HCT116 (cell line): ENCODE results near the gene LRIT3. TPM values are rescaled to one million over a fixed set of nuclear protein-coding genes. Genes with fewer than 3 reads are reported as not detected.

ENCODE experiments used
- ATAC-seq: fragments of 200-7000 bp; cut with Tn5 transposase; 2 replicates; pipeline ENCODE4 v1.9.1; 2020; ENCODE audit warnings: mild to moderate bottlenecking, moderate library complexity
- BruUV-seq: library from RNA; stranded (reverse); fragments of 400-500 nt; replicated peaks from 2 replicates; lab custom pipeline; 2021; lab: Mats Ljungman, UMichigan
- CTCF ChIA-PET: fragments of 300-600 bp; sonication (Branson Sonifier 250); formaldehyde crosslinking; loops from one replicate; lab custom pipeline; 2021; ENCODE audit warnings: antibody characterized with exemption; lab: Charles Lee
- POLR2A ChIA-PET: fragments of 300-600, 350-600 bp; sonication (Branson Sonifier 250); formaldehyde crosslinking; loops from one replicate; lab custom pipeline; 2021; ENCODE audit warnings: antibody characterized with exemption; lab: Charles Lee
- RAD21 ChIA-PET, 2 experiments: fragments of 300-600 bp; sonication (Branson Sonifier 250); formaldehyde crosslinking; loops; one replicate each; lab custom pipeline; 2023; ENCODE audit warnings: low total read pairs in 2 of 2; ENCODE audit not compliant: uncharacterized antibody in 2 of 2, unreplicated experiment in 2 of 2, low non-redundant PET in 1 of 2; lab: Charles Lee
- DNase-seq: peaks from one replicate; pipeline ENCODE4 v3.0.0-alpha.2; 2010; ENCODE audit warnings: low read depth, low spot score
- H2AFZ ChIP-seq: fragments of 200-600 bp; shearing (Covaris generic), sonication (generic); 2 replicates; pipeline ENCODE4 v1.6.1; 2017; ENCODE audit warnings: low read depth, mixed run types, mixed read lengths, antibody characterized with exemption, low read length; ENCODE audit not compliant: poor library complexity, severe bottlenecking
- H3K27ac ChIP-seq: 2 replicates; pipeline ENCODE4 v1.5.1; 2012; ENCODE audit warnings: low read depth, low read length
- H3K27me3 ChIP-seq: fragments of 200-600 bp; sonication (generic); 2 replicates; pipeline ENCODE4 v1.6.1; 2016; ENCODE audit warnings: mixed run types, low read length, mixed read lengths; ENCODE audit not compliant: insufficient read depth
- H3K36me3 ChIP-seq, 2 experiments: fragments of 200-500 bp in 1 of 2; fragments of 200-600 bp in 1 of 2; sonication (Bioruptor generic) in 1 of 2; sonication (generic) in 1 of 2; 2 replicates each; pipeline versions ENCODE4 v1.5.1 to v1.6.1; 2014 to 2016; ENCODE audit warnings: low read length in 2 of 2, inconsistent platforms in 1 of 2, mixed read lengths in 1 of 2, mixed run types in 1 of 2; ENCODE audit not compliant: insufficient read depth in 2 of 2, control insufficient read depth in 1 of 2
- H3K4me1 ChIP-seq, 2 experiments: fragments of 200-600 bp in 1 of 2; sonication (generic) in 1 of 2; 2 replicates each; pipeline versions ENCODE4 v1.5.1 to v1.6.1; 2012 to 2017; ENCODE audit warnings: low read length in 2 of 2, inconsistent platforms in 1 of 2, mild to moderate bottlenecking in 1 of 2, mixed read lengths in 1 of 2, mixed run types in 1 of 2, moderate library complexity in 1 of 2; ENCODE audit not compliant: insufficient read depth in 2 of 2, control insufficient read depth in 1 of 2
- H3K4me2 ChIP-seq: fragments of 200-600 bp; sonication (generic); 2 replicates; pipeline ENCODE4 v1.6.1; 2017; ENCODE audit warnings: mixed run types, low read length, mixed read lengths
- H3K4me3 ChIP-seq, 2 experiments: fragments of 200-600 bp in 1 of 2; sonication (generic) in 1 of 2; replicated peaks in 1 of 2; 2 replicates each; pipeline ENCODE4 v1.5.1; 2011 to 2016; ENCODE audit warnings: low read length in 2 of 2, control low read depth in 1 of 2, low read depth in 1 of 2, mild to moderate bottlenecking in 1 of 2, mixed read lengths in 1 of 2, mixed run types in 1 of 2
- H3K79me2 ChIP-seq: fragments of 200-600 bp; sonication (generic); 2 replicates; pipeline ENCODE4 v1.6.1; 2017; ENCODE audit warnings: mild to moderate bottlenecking, mixed run types, low read length, moderate library complexity, mixed read lengths; ENCODE audit not compliant: insufficient read depth
- H3K9ac ChIP-seq: fragments of 200-600 bp; sonication (generic); 2 replicates; pipeline ENCODE4 v1.6.1; 2016; ENCODE audit warnings: low read length, mixed read lengths
- H3K9me2 ChIP-seq: fragments of 200-600 bp; sonication (generic), shearing (Covaris generic); 2 replicates; pipeline ENCODE4 v1.6.1; 2017; ENCODE audit warnings: mixed run types, mild to moderate bottlenecking, moderate library complexity; ENCODE audit not compliant: insufficient read depth
- H3K9me3 ChIP-seq, 2 experiments: fragments of 200-500 bp in 1 of 2; fragments of 200-600 bp in 1 of 2; sonication (Bioruptor generic) in 1 of 2; sonication (generic) in 1 of 2; 2 replicates each; pipeline ENCODE4 v1.6.1; 2014 to 2017; ENCODE audit warnings: low read length in 2 of 2, mixed read lengths in 2 of 2, inconsistent platforms in 1 of 2, low read depth in 1 of 2, mild to moderate bottlenecking in 1 of 2, mixed run types in 1 of 2, moderate library complexity in 1 of 2; ENCODE audit not compliant: control insufficient read depth in 1 of 2, insufficient read depth in 1 of 2
- H4K20me1 ChIP-seq: fragments of 200-600 bp; sonication (generic), shearing (Covaris generic); 2 replicates; pipeline ENCODE4 v1.6.1; 2017; ENCODE audit warnings: mixed run types, mild to moderate bottlenecking, moderate library complexity; ENCODE audit not compliant: insufficient read depth
- CEBPB ChIP-seq: IDR thresholded peaks from 2 replicates; pipeline ENCODE4 v1.6.1; 2012; ENCODE audit warnings: low read depth
- CTCF ChIP-seq, 3 experiments: fragments of 200-600 bp in 1 of 3; sonication (generic) in 1 of 3; IDR thresholded peaks in 2 of 3; conservative IDR thresholded peaks in 1 of 3; 2 replicates each; pipeline ENCODE4 v1.5.1; 2012 to 2017; ENCODE audit warnings: low read depth in 2 of 3, low read length in 2 of 3, antibody characterized with exemption in 1 of 3, borderline replicate concordance in 1 of 3, control low read depth in 1 of 3, mild to moderate bottlenecking in 1 of 3, mixed read lengths in 1 of 3, mixed run types in 1 of 3, moderate library complexity in 1 of 3; ENCODE audit not compliant: insufficient read depth in 1 of 3
- EGR1 ChIP-seq: IDR thresholded peaks from 2 replicates; pipeline ENCODE4 v1.6.1; 2012; ENCODE audit warnings: low read depth
- POLR2A ChIP-seq: IDR thresholded peaks from 2 replicates; pipeline ENCODE4 v1.7.0; 2011; ENCODE audit warnings: borderline replicate concordance; ENCODE audit not compliant: insufficient read depth, insufficient read length; ENCODE audit errors: extremely low read depth
- POLR2AphosphoS5 ChIP-seq: IDR thresholded peaks from 2 replicates; pipeline ENCODE4 v1.6.1; 2011; ENCODE audit warnings: mild to moderate bottlenecking, low read depth, low read length, moderate library complexity
- RAD21 ChIP-seq: IDR thresholded peaks from 2 replicates; pipeline ENCODE4 v1.6.1; 2012; ENCODE audit warnings: low read depth, mild to moderate bottlenecking
- SIN3A ChIP-seq: IDR thresholded peaks from 2 replicates; pipeline ENCODE4 v1.6.1; 2012; ENCODE audit warnings: low read depth
- SP1 ChIP-seq: IDR thresholded peaks from 2 replicates; pipeline ENCODE4 v1.6.1; 2012; ENCODE audit warnings: low read depth
- SRF ChIP-seq: IDR thresholded peaks from 2 replicates; pipeline ENCODE4 v1.6.1; 2012; ENCODE audit warnings: low read depth
- TCF7L2 ChIP-seq: IDR thresholded peaks from 2 replicates; pipeline ENCODE4 v1.7.0; 2011; ENCODE audit warnings: borderline replicate concordance, inconsistent platforms; ENCODE audit not compliant: insufficient read depth, insufficient read length; ENCODE audit errors: extremely low read depth
- YY1 ChIP-seq: IDR thresholded peaks from 2 replicates; pipeline ENCODE4 v1.6.1; 2011; ENCODE audit warnings: low read length, low read depth, moderate library complexity, mild to moderate bottlenecking; ENCODE audit not compliant: insufficient replicate concordance; ENCODE audit errors: extremely low read depth
- ZNF274 ChIP-seq: fragments of 200-500 bp; sonication (Bioruptor generic); IDR thresholded peaks from 2 replicates; pipeline ENCODE4 v1.6.1; 2014; ENCODE audit warnings: mild to moderate bottlenecking, low read depth, low read length, inconsistent platforms
- intact Hi-C: fragments of 100-400 bp; cut with micrococcal nuclease; formaldehyde crosslinking; loops from 2 replicates; pipeline ENCODE4 v1.10.0; 2022
- total RNA-seq: library from RNA; stranded (reverse); gene quantifications from one replicate; pipeline ENCODE4 v1.2.1, GENCODE V29; 2021; ENCODE audit not compliant: unreplicated experiment
- TF ChIP-seq, protein P1 (sequence below): IDR thresholded peaks from 2 replicates; pipeline ENCODE4 v1.6.1; 2012
- TF ChIP-seq, protein P2 (sequence below): IDR thresholded peaks from 2 replicates; pipeline ENCODE4 v1.6.1; 2011; ENCODE audit warnings: mild to moderate bottlenecking, low read length, moderate library complexity; ENCODE audit not compliant: insufficient replicate concordance; ENCODE audit errors: extremely low read depth
- TF ChIP-seq, protein P3 (sequence below): IDR thresholded peaks from 2 replicates; pipeline ENCODE4 v1.6.1; 2012; ENCODE audit warnings: low read depth

LRIT3 gene
- total RNA-seq, 1 experiment from 2014 or later = 0.47 TPM

DNA sequence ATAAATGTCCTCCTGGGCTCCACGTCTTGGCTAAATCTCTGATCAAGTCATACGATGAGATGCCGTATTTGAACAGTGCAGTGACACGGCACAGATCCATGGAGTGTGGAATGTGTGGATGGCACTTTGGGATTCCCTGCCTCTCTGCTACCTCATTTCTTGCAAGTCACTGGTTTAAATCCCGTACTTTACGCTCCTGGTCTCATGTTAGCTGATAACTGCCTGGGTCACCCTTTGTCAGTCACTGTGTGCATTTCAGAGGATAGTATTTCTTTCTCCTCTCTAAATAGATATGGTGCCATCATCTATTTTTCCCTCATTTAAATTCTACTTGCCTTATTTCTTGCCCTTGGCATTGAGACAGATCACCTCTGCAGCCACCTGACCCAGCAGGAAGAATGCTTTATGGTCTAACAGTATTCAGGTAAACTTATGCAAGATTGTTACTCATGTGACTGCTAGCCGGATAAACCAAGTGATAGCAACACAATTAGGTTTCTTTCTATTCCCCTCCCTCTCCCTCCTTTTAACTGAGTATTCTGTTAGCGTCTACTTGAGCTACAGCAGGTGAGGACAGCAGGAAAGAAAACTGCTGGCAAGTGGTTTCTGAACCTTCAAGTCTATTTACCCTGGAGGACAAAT, 67.6 kb downstream of the LRIT3 start:
- H3K79me2 ChIP-seq = no peaks in the 10 kb centered on the region
- no peaks in the 10 kb centered on the region for H4K20me1 ChIP-seq
- ChIA-PET RAD21 (no interaction called here), POLR2A (no interaction called here), CTCF (no interaction called here)
- H3K4me2 ChIP-seq = no peak overlapping the region
- H2AFZ ChIP-seq = no peak overlapping the region
- no peaks in the 10 kb centered on the region for H3K9me2 ChIP-seq
- BruUV-seq = no TSS peak
- no peaks in the 10 kb centered on the region for H3K9me3 ChIP-seq
- no peaks in the 10 kb centered on the region for H3K27me3 ChIP-seq
- ATAC-seq (no peak), DNase-seq (no peak)
- peaks cover 4 to 8% of the 10 kb centered on the region in 2 experiments; a peak in 2 of 4 replicates for H3K4me1 ChIP-seq
- TF ChIP-seq CTCF (IDR thresholded peaks at IDR 0.05 in 2 of 3, conservative IDR thresholded peaks at IDR 0.05 in 1 of 3; ENCODE audit: borderline replicate concordance in 1 of 3, insufficient read depth in 1 of 3, low read depth in 2 of 3, low read length in 2 of 3) (no peak), RAD21 (no peak), CEBPB (no peak), YY1 (no peak), SP1 (no peak), TCF7L2 (no peak), EGR1 (no peak), SIN3A (no peak), SRF (no peak), ZNF274 (no peak), POLR2AphosphoS5 (no peak), POLR2A (no peak)
- TF ChIP-seq, protein P1, sequence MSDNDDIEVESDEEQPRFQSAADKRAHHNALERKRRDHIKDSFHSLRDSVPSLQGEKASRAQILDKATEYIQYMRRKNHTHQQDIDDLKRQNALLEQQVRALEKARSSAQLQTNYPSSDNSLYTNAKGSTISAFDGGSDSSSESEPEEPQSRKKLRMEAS = no peak
- TF ChIP-seq, protein P2, sequence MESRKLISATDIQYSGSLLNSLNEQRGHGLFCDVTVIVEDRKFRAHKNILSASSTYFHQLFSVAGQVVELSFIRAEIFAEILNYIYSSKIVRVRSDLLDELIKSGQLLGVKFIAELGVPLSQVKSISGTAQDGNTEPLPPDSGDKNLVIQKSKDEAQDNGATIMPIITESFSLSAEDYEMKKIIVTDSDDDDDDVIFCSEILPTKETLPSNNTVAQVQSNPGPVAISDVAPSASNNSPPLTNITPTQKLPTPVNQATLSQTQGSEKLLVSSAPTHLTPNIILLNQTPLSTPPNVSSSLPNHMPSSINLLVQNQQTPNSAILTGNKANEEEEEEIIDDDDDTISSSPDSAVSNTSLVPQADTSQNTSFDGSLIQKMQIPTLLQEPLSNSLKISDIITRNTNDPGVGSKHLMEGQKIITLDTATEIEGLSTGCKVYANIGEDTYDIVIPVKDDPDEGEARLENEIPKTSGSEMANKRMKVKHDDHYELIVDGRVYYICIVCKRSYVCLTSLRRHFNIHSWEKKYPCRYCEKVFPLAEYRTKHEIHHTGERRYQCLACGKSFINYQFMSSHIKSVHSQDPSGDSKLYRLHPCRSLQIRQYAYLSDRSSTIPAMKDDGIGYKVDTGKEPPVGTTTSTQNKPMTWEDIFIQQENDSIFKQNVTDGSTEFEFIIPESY = no peak
- TF ChIP-seq, protein P3, sequence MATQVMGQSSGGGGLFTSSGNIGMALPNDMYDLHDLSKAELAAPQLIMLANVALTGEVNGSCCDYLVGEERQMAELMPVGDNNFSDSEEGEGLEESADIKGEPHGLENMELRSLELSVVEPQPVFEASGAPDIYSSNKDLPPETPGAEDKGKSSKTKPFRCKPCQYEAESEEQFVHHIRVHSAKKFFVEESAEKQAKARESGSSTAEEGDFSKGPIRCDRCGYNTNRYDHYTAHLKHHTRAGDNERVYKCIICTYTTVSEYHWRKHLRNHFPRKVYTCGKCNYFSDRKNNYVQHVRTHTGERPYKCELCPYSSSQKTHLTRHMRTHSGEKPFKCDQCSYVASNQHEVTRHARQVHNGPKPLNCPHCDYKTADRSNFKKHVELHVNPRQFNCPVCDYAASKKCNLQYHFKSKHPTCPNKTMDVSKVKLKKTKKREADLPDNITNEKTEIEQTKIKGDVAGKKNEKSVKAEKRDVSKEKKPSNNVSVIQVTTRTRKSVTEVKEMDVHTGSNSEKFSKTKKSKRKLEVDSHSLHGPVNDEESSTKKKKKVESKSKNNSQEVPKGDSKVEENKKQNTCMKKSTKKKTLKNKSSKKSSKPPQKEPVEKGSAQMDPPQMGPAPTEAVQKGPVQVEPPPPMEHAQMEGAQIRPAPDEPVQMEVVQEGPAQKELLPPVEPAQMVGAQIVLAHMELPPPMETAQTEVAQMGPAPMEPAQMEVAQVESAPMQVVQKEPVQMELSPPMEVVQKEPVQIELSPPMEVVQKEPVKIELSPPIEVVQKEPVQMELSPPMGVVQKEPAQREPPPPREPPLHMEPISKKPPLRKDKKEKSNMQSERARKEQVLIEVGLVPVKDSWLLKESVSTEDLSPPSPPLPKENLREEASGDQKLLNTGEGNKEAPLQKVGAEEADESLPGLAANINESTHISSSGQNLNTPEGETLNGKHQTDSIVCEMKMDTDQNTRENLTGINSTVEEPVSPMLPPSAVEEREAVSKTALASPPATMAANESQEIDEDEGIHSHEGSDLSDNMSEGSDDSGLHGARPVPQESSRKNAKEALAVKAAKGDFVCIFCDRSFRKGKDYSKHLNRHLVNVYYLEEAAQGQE = no peak
- no peak overlapping the region for H3K27ac ChIP-seq
- intact Hi-C loops = no loop called here
- H3K4me3 ChIP-seq = no peak overlapping the region
- no peaks in the 10 kb centered on the region for H3K36me3 ChIP-seq
- no peak overlapping the region for H3K9ac ChIP-seq
